ENCODE data around the gene C1orf94. TPM values are rescaled to one million over a fixed set of nuclear protein-coding genes. Genes with fewer than 3 reads are reported as not detected.

Gene C1orf94
- total and polyA plus RNA-seq, 2 experiments from 2014 or later: 4.3 to 5.3 TPM

GRCh38 chr1:34192621-34193020 lies 15.9 kb downstream of the C1orf94 start (continued):
- TF ChIP-seq ZNF462 (CRISPR knock-in tag; IDR thresholded peaks at IDR 0.05) (no peak), STAT1 (IDR thresholded peaks at IDR 0.05; ENCODE audit: unreplicated experiment) (no peak), CTCF (conservative IDR thresholded peaks at IDR 0.05; ENCODE audit: low read depth in 2 of 2) (no peak), ZNF331 (CRISPR knock-in tag; IDR thresholded peaks at IDR 0.05; ENCODE audit: low read depth) (no peak), CREB1 (CRISPR knock-in tag; IDR thresholded peaks at IDR 0.05; ENCODE audit: low read depth) (no peak), POLR2AphosphoS5 (IDR thresholded peaks at IDR 0.05; ENCODE audit: low read depth) (no peak), ZNF114 (CRISPR knock-in tag; IDR thresholded peaks at IDR 0.05) (no peak)

- Mint-ChIP-seq H3K9me3 (no peaks in the 10 kb centered on the region), H3K27me3 (ENCODE audit: insufficient read depth, low read depth, poor library complexity) (peaks cover 4% of the 10 kb centered on the region), H3K4me3 (no peak overlapping the region), H3K4me1 (no peaks in the 10 kb centered on the region), H3K36me3 (ENCODE audit: low read depth) (peaks cover 9% of the 10 kb centered on the region; the same call in 1 of the 3 replicates), H3K27ac (no peak overlapping the region)
- Histone ChIP-seq H3K27ac (ENCODE audit: low read depth) (no peak overlapping the region), H3F3A (replicated peaks; ENCODE audit: low read depth) (no peaks in the 10 kb centered on the region), H4K20me1 (replicated peaks; ENCODE audit: insufficient read depth) (no peaks in the 10 kb centered on the region), H3K9me2 (ENCODE audit: insufficient read depth) (no peaks in the 10 kb centered on the region), H3K27me3 (ENCODE audit: insufficient read depth) (no peaks in the 10 kb centered on the region), H3K4me2 (no peak overlapping the region), H3K79me2 (replicated peaks; ENCODE audit: insufficient read depth) (no peaks in the 10 kb centered on the region), H3K36me3 (ENCODE audit: insufficient read depth) (no peaks in the 10 kb centered on the region), H2AFZ (no peak overlapping the region), H3K4me1 (ENCODE audit: insufficient read depth) (no peaks in the 10 kb centered on the region), H3K4me3 (no peak overlapping the region)
- ATAC-seq: no peak
- no peak for DNase-seq (ENCODE audit: low spot score)
- TF ChIP-seq CTCF (conservative IDR thresholded peaks at IDR 0.05; ENCODE audit: low read depth in 2 of 2) (no peak), NANOG (IDR thresholded peaks at IDR 0.05; ENCODE audit: borderline replicate concordance) (no peak), STAT1 (IDR thresholded peaks at IDR 0.05; ENCODE audit: unreplicated experiment) (no peak), EZH2phosphoT487 (IDR thresholded peaks at IDR 0.05; ENCODE audit: unreplicated experiment) (no peak), ZNF114 (CRISPR knock-in tag; IDR thresholded peaks at IDR 0.05) (no peak), JUNB (IDR thresholded peaks at IDR 0.05; ENCODE audit: unreplicated experiment) (no peak)
Observed at GRCh38 chr1:34199927-34200326, 23.2 kb downstream of the C1orf94 start.

Data from GM23338 (cell line).